AG09309 (cell line): ENCODE data around the gene RYK.
A peak's percentile ranks its signal among the peaks of the same experiment; 100 is the strongest.

Source experiments
- DNase-seq: peaks from one replicate; pipeline ENCODE4 v3.0.0-alpha.2; 2010; ENCODE audit warnings: low read depth
- H3K4me3 ChIP-seq: 2 replicates; pipeline ENCODE4 v1.5.1; 2011; ENCODE audit warnings: mild to moderate bottlenecking, low read depth, low read length, moderate library complexity; ENCODE audit not compliant: control insufficient read depth
- CTCF ChIP-seq: IDR thresholded peaks from 2 replicates; pipeline ENCODE4 v1.5.1; 2011; ENCODE audit warnings: mild to moderate bottlenecking, low read depth, low read length, inconsistent platforms; ENCODE audit not compliant: insufficient read depth, control insufficient read depth; ENCODE audit errors: missing control alignments

RYK gene

GRCh38 chr3:134249296-134249841, 1.3 kb downstream of the RYK start:
- no peak for DNase-seq
- H3K4me3 ChIP-seq = peak overlapping the region; percentile 87
- TF ChIP-seq CTCF = no peak

GRCh38 chr3:134244921-134245320, 5.7 kb downstream of the RYK start:
- DNase-seq = no peak
- H3K4me3 ChIP-seq = no peak overlapping the region
- no peak for TF ChIP-seq CTCF

GRCh38 chr3:134242649-134243617, 7.7 kb downstream of the RYK start:
- H3K4me3 ChIP-seq = no peak overlapping the region
- peak; percentile 74 for DNase-seq
- no peak for TF ChIP-seq CTCF

- DNase-seq = no peak
- TF ChIP-seq CTCF = no peak
- no peak overlapping the region for H3K4me3 ChIP-seq
These were observed 11.1 kb downstream of the RYK start for GRCh38 chr3:134239538-134239937.

GRCh38 chr3:134237454-134238145, 13.1 kb downstream of the RYK start:
- no peak for TF ChIP-seq CTCF
- no peak overlapping the region for H3K4me3 ChIP-seq
- DNase-seq = no peak

GRCh38 chr3:134236505-134237170, 14.0 kb downstream of the RYK start:
- DNase-seq = no peak
- no peak for TF ChIP-seq CTCF
- no peak overlapping the region for H3K4me3 ChIP-seq
